GM21737 (cell line): Measurements from ENCODE around the gene LRCOL1.

ENCODE experiments used
- ATAC-seq: cut with Tn5 transposase; IDR thresholded peaks from one replicate; pipeline ENCODE4 v1.9.1; 2021; ENCODE audit warnings: mild to moderate bottlenecking, moderate library complexity; ENCODE audit not compliant: unreplicated experiment

LRCOL1 gene

GRCh38 chr12:132620113-132620898, 9.9 kb upstream of the LRCOL1 start:
- ATAC-seq = no peak

GRCh38 chr12:132619386-132620112, 9.2 kb upstream of the LRCOL1 start:
- ATAC-seq = no peak

GRCh38 chr12:132619071-132619385, 8.6 kb upstream of the LRCOL1 start:
- no peak for ATAC-seq

GRCh38 chr12:132618683-132619043, 8.3 kb upstream of the LRCOL1 start, which contains the start of gene P2RX2:
TSS of gene P2RX2 (plus strand) at chr12:132618776. CDS start at chr12:132618817, 41 bp downstream.
- no peak for ATAC-seq

GRCh38 chr12:132617822-132618682, 7.7 kb upstream of the LRCOL1 start:
- ATAC-seq = no peak

GRCh38 chr12:132617135-132617701, 6.8 kb upstream of the LRCOL1 start:
- ATAC-seq = no peak

GRCh38 chr12:132615579-132616038, 5.2 kb upstream of the LRCOL1 start:
- no peak for ATAC-seq

GRCh38 chr12:132614861-132615578, 4.6 kb upstream of the LRCOL1 start:
- no peak for ATAC-seq

GRCh38 chr12:132614029-132614428, 3.6 kb upstream of the LRCOL1 start:
- ATAC-seq = no peak

- ATAC-seq = no peak
These were observed 1.2 kb upstream of the LRCOL1 start for GRCh38 chr12:132611620-132612019.

GRCh38 chr12:132610866-132611602, 652 bp upstream of the LRCOL1 start:
- no peak for ATAC-seq

GRCh38 chr12:132608231-132609171, 1.9 kb downstream of the LRCOL1 start:
- no peak for ATAC-seq

GRCh38 chr12:132606927-132607326, 3.5 kb downstream of the LRCOL1 start:
- no peak for ATAC-seq

GRCh38 chr12:132606466-132606865, 3.9 kb downstream of the LRCOL1 start:
- no peak for ATAC-seq

- no peak for ATAC-seq
These were observed 4.5 kb downstream of the LRCOL1 start for GRCh38 chr12:132605892-132606291.

- no peak for ATAC-seq
These were observed 5.5 kb downstream of the LRCOL1 start for GRCh38 chr12:132604668-132605441.

GRCh38 chr12:132604151-132604618, 6.2 kb downstream of the LRCOL1 start:
- no peak for ATAC-seq
